Spleen (tissue), 11 donors: ENCODE measurements around the gene PHETA1. TPM values are rescaled to one million over a fixed set of nuclear protein-coding genes. Genes with fewer than 3 reads are reported as not detected.

Experiments
- DNase-seq: peaks from one replicate; pipeline ENCODE4 v3.0.0-alpha.2; 2020
- H3K27ac ChIP-seq, 8 donors: fragments of 200-600 bp; sonication (generic) in 7 of 8; 1 replicate in 4 of 8; 2 replicates in 4 of 8; pipeline versions ENCODE4 v1.5.0 to v1.8.0; 2016 to 2021; ENCODE audit warnings: inconsistent platforms in 4 of 8, mild to moderate bottlenecking in 4 of 8, moderate library complexity in 1 of 8
- H3K27me3 ChIP-seq, 7 donors: fragments of 200-600 bp; sonication (generic) in 6 of 7; replicated peaks in 1 of 7; 1 replicate in 4 of 7; 2 replicates in 3 of 7; pipeline versions ENCODE4 v1.5.0 to v1.8.0; 2016 to 2021; ENCODE audit warnings: inconsistent platforms in 3 of 7, mild to moderate bottlenecking in 1 of 7
- H3K36me3 ChIP-seq, 6 donors: fragments of 200-600 bp; sonication (generic) in 5 of 6; 1 replicate in 4 of 6; 2 replicates in 2 of 6; pipeline versions ENCODE4 v1.5.0 to v1.8.0; 2016 to 2021; ENCODE audit warnings: inconsistent platforms in 2 of 6
- H3K4me1 ChIP-seq, 6 donors: fragments of 200-600 bp; sonication (generic) in 5 of 6; 1 replicate in 3 of 6; 2 replicates in 3 of 6; pipeline versions ENCODE4 v1.5.0 to v1.8.0; 2016 to 2021; ENCODE audit warnings: inconsistent platforms in 3 of 6
- H3K4me3 ChIP-seq, 8 donors: fragments of 200-600 bp; sonication (generic) in 7 of 8; 1 replicate in 4 of 8; 2 replicates in 4 of 8; pipeline versions ENCODE4 v1.5.0 to v1.8.0; 2016 to 2021; ENCODE audit warnings: inconsistent platforms in 4 of 8, mild to moderate bottlenecking in 4 of 8, moderate library complexity in 2 of 8
- H3K9me3 ChIP-seq, 8 donors: fragments of 200-600 bp; sonication (generic) in 7 of 8; 1 replicate in 4 of 8; 2 replicates in 4 of 8; pipeline versions ENCODE4 v1.5.0 to v1.8.0; 2016 to 2021; ENCODE audit warnings: inconsistent platforms in 4 of 8
- POLR2A ChIP-seq, 3 donors: fragments of 450-650 bp; IDR thresholded peaks; one replicate each; pipeline ENCODE4 v1.5.1; 2017; ENCODE audit warnings: antibody characterized with exemption in 3 of 3, mild to moderate bottlenecking in 1 of 3
- POLR2AphosphoS5 ChIP-seq, 3 donors: sonication (generic); formaldehyde crosslinking; IDR thresholded peaks; one replicate each; pipeline ENCODE4 v1.5.1; 2017; ENCODE audit warnings: antibody characterized with exemption in 3 of 3
- WGBS, 5 donors: extraction: QIAGEN DNeasy Blood & Tissue Kit in 3 of 5; methylation state at CpG; one replicate each; pipeline versions ENCODE4 v1.1.5 to v1.1.7; 2013 to 2018; 5-methylcytosine and 5-hydroxymethylcytosine counted together
- intact Hi-C: fragments of 100-400 bp; cut with DNase I; formaldehyde crosslinking; loops from one replicate; pipeline ENCODE4 v1.15.0; 2023; ENCODE audit warnings: low total_unique reads
- polyA plus RNA-seq, 3 donors: library from polyadenylated mRNA; stranded (reverse); fragments of 200-250 nt; gene quantifications; one replicate each; pipeline ENCODE4 v1.2.1, GENCODE V29; 2013
- total RNA-seq, 7 donors: library from RNA; depleted of rRNA in 3 of 7; stranded (reverse); fragments of >200 nt in 3 of 7; fragmentation: NEBNext Ultra II Directional in 4 of 7; extraction: Animal tissue kit (Norgen Biotek cat#: 25700) in 4 of 7; gene quantifications; one replicate each; pipeline versions ENCODE4 v1.1.0 to v1.2.1, GENCODE V29; 2016 to 2021
- TF ChIP-seq, protein P1 (sequence below), 11 experiments: fragments of 200-600 bp in 7 of 11; fragments of 450-650 bp in 4 of 11; sonication (generic) in 4 of 11; IDR thresholded peaks in 8 of 11; conservative IDR thresholded peaks in 3 of 11; 1 replicate in 7 of 11; 2 replicates in 4 of 11; pipeline versions ENCODE4 v1.4.0 to v1.8.0; 2016 to 2021; ENCODE audit warnings: antibody characterized with exemption in 11 of 11, inconsistent platforms in 4 of 11, mild to moderate bottlenecking in 1 of 11
- donor health status: healthy with polysubstance abuse.
- donor health status: DM: no; HTN: no; CAD: no; lungs with moderate emphysema.
- donor health status: DM: no; HTN: no; CAD: no.
- donor health status: Bipolar disorder and iron deficiency.
- donor health status: healthy.
- donor health status: DM: no; HTN: no; CAD: no.
- donor health status: DM: yes; HTN: yes; CAD: no.

Gene PHETA1
- total and polyA plus RNA-seq, 10 donors, result 4.9 to 39.7 (median 20.0) TPM

DNA sequence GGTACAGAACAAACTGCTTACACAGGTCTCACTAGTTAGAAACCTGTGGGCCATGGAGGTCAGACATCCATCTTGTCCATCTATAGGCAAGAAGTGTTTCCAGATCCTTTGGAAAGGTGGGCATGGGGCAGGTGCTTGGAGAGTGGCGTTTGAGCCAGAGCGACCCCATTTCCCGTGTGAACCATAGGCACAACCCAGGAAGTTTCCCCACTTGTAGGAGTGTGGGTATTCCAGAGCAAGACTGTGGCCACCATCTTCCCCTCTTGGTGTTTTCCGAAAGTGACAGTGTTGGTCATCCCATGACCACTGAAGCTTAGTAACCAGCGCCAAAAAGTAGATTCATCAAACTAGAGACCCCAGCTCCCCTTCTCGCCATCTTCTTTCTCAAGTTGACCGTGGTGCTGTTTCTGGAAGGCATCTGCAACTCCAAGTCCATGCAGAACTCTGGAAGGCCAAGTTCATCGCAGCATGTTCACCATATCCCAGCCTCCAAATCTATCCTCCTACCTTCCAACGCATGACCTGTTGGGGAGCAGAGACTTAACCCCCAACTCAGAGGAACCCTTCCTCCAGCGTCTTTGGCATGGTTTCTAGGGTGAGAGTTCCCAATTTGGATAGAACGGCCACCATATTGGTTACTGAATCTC, 19.7 kb downstream of the PHETA1 start:
- TF ChIP-seq POLR2A (IDR thresholded peaks at IDR 0.05), result no peak
- TF ChIP-seq, protein P1, sequence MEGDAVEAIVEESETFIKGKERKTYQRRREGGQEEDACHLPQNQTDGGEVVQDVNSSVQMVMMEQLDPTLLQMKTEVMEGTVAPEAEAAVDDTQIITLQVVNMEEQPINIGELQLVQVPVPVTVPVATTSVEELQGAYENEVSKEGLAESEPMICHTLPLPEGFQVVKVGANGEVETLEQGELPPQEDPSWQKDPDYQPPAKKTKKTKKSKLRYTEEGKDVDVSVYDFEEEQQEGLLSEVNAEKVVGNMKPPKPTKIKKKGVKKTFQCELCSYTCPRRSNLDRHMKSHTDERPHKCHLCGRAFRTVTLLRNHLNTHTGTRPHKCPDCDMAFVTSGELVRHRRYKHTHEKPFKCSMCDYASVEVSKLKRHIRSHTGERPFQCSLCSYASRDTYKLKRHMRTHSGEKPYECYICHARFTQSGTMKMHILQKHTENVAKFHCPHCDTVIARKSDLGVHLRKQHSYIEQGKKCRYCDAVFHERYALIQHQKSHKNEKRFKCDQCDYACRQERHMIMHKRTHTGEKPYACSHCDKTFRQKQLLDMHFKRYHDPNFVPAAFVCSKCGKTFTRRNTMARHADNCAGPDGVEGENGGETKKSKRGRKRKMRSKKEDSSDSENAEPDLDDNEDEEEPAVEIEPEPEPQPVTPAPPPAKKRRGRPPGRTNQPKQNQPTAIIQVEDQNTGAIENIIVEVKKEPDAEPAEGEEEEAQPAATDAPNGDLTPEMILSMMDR (IDR thresholded peaks at IDR 0.05 in 8 of 11, conservative IDR thresholded peaks at IDR 0.05 in 3 of 11), result no peak
- TF ChIP-seq POLR2AphosphoS5 (IDR thresholded peaks at IDR 0.05), result no peak
- Histone ChIP-seq H3K9me3 (peaks cover 0 to 26% (median 23%) of the 10 kb centered on the region in 8 donors), H3K4me3 (no peak overlapping the region), H3K27ac (no peak overlapping the region), H3K36me3 (no peaks in the 10 kb centered on the region), H3K27me3 (no peaks in the 10 kb centered on the region), H3K4me1 (no peaks in the 10 kb centered on the region)
- 88 to 96% (median 89%) methylated on average over 10 to 11 of the region's 11 CpGs for WGBS, 5 donors
- no peak for DNase-seq
- intact Hi-C loops, result no loop called here

- 95 to 98% (median 96%) methylated on average over 14 to 18 of the region's 18 CpGs for WGBS, 5 donors
Observed at GRCh38 chr12:111347891-111348644, 20.8 kb downstream of the PHETA1 start.

GRCh38 chr12:111344254-111344875, 24.5 kb downstream of the PHETA1 start:
- WGBS, 5 donors, result 69 to 91% (median 89%) methylated on average over 4 of the region's 4 CpGs
- DNase-seq, result no peak
- no peak for TF ChIP-seq POLR2A (IDR thresholded peaks at IDR 0.05)
- TF ChIP-seq POLR2AphosphoS5 (IDR thresholded peaks at IDR 0.05), result no peak
- TF ChIP-seq, protein P1 (IDR thresholded peaks at IDR 0.05 in 8 of 11, conservative IDR thresholded peaks at IDR 0.05 in 3 of 11), result no peak
- Histone ChIP-seq H3K27me3 (no peaks in the 10 kb centered on the region), H3K4me1 (no peaks in the 10 kb centered on the region), H3K36me3 (no peaks in the 10 kb centered on the region), H3K27ac (no peak overlapping the region), H3K4me3 (no peak overlapping the region), H3K9me3 (peaks cover 0 to 31% (median 20%) of the 10 kb centered on the region in 8 donors)
- intact Hi-C loops, result no loop called here

More at GRCh38 chr12:111347891-111348644, 20.8 kb downstream of the PHETA1 start:
- no peaks in the 10 kb centered on the region for H3K4me1 ChIP-seq
- intact Hi-C loops, result no loop called here
- no peak for DNase-seq
- peaks cover 0 to 29% (median 23%) of the 10 kb centered on the region in 8 donors for H3K9me3 ChIP-seq
- no peak overlapping the region for H3K4me3 ChIP-seq
- no peaks in the 10 kb centered on the region for H3K36me3 ChIP-seq
- H3K27me3 ChIP-seq, result no peaks in the 10 kb centered on the region
- no peak overlapping the region for H3K27ac ChIP-seq
- TF ChIP-seq POLR2A (IDR thresholded peaks at IDR 0.05) (no peak), POLR2AphosphoS5 (IDR thresholded peaks at IDR 0.05) (no peak)
- TF ChIP-seq, protein P1 (IDR thresholded peaks at IDR 0.05 in 8 of 11, conservative IDR thresholded peaks at IDR 0.05 in 3 of 11), result no peak

GRCh38 chr12:111343181-111343580, 25.7 kb downstream of the PHETA1 start:
- Histone ChIP-seq H3K27me3 (no peaks in the 10 kb centered on the region), H3K4me1 (no peaks in the 10 kb centered on the region), H3K9me3 (peaks cover 0 to 19% (median 8%) of the 10 kb centered on the region in 8 donors), H3K27ac (no peak overlapping the region), H3K4me3 (no peak overlapping the region), H3K36me3 (no peaks in the 10 kb centered on the region)
- intact Hi-C loops, result no loop called here
- WGBS, 5 donors, result 57 to 100% (median 80%) methylated on average over 1 of the region's 1 CpG
- no peak for DNase-seq
- no peak for TF ChIP-seq POLR2AphosphoS5 (IDR thresholded peaks at IDR 0.05)
- TF ChIP-seq POLR2A (IDR thresholded peaks at IDR 0.05), result no peak
- TF ChIP-seq, protein P1 (IDR thresholded peaks at IDR 0.05 in 8 of 11, conservative IDR thresholded peaks at IDR 0.05 in 3 of 11), result no peak
